ENCODE data around the gene TMEM255B.

TMEM255B gene

GRCh38 chr13:113739527-113740285 lies 19.3 kb upstream of the TMEM255B start:
- no peak overlapping the region for H3K27ac ChIP-seq
- no peak for TF ChIP-seq Cebpa-rat (IDR thresholded peaks at IDR 0.05)
- peaks cover 15 to 95% (median 41%) of the 10 kb centered on the region in 11 experiments; a peak in 21 of 22 replicates for H3K27me3 ChIP-seq
- no peak overlapping the region for H3K9ac ChIP-seq
- peak overlapping the region; percentile 7 to 97 (median 88); a peak in 19 of 22 replicates for H3K4me2 ChIP-seq
- peaks cover 71 to 87% (median 81%) of the 10 kb centered on the region in 10 experiments for H3K4me1 ChIP-seq
- no peak overlapping the region for H3K4me3 ChIP-seq
- no peaks in the 10 kb centered on the region for H3K36me3 ChIP-seq
- H3K9me3 ChIP-seq (replicated peaks in 1 of 11): no peaks in the 10 kb centered on the region
- peaks cover 0 to 70% (median 32%) of the 10 kb centered on the region in 11 experiments; a peak in 18 of 22 replicates for H4K20me1 ChIP-seq

GRCh38 chr13:113740286-113740556 lies 18.8 kb upstream of the TMEM255B start:
- Histone ChIP-seq H3K36me3 (no peaks in the 10 kb centered on the region), H3K4me1 (peaks cover 65 to 87% (median 78%) of the 10 kb centered on the region in 10 experiments), H4K20me1 (peaks cover 0 to 67% (median 32%) of the 10 kb centered on the region in 11 experiments; a peak in 18 of 22 replicates), H3K27me3 (peaks cover 15 to 92% (median 41%) of the 10 kb centered on the region in 11 experiments; a peak in 21 of 22 replicates), H3K9ac (no peak overlapping the region), H3K4me3 (no peak overlapping the region), H3K4me2 (peak overlapping the region; percentile 7 to 97 (median 88); a peak in 19 of 22 replicates), H3K27ac (no peak overlapping the region), H3K9me3 (replicated peaks in 1 of 11) (no peaks in the 10 kb centered on the region)
- no peak for TF ChIP-seq Cebpa-rat (IDR thresholded peaks at IDR 0.05)

GRCh38 chr13:113740661-113741060 lies 18.4 kb upstream of the TMEM255B start:
- H3K9me3 ChIP-seq (replicated peaks in 1 of 11): no peaks in the 10 kb centered on the region
- TF ChIP-seq Cebpa-rat (IDR thresholded peaks at IDR 0.05): no peak
- no peak overlapping the region for H3K27ac ChIP-seq
- no peak overlapping the region for H3K4me3 ChIP-seq
- H3K4me2 ChIP-seq: peak overlapping the region; percentile 66 to 97 (median 89)
- peaks cover 15 to 87% (median 41%) of the 10 kb centered on the region in 11 experiments; a peak in 21 of 22 replicates for H3K27me3 ChIP-seq
- H3K36me3 ChIP-seq: no peaks in the 10 kb centered on the region
- H3K9ac ChIP-seq: no peak overlapping the region
- H4K20me1 ChIP-seq: peaks cover 0 to 67% (median 32%) of the 10 kb centered on the region in 11 experiments; a peak in 18 of 22 replicates
- H3K4me1 ChIP-seq: peaks cover 62 to 83% (median 74%) of the 10 kb centered on the region in 10 experiments

GRCh38 chr13:113741191-113741668 lies 17.8 kb upstream of the TMEM255B start:
- Histone ChIP-seq H3K4me3 (peak overlapping the region in 2 of 10 experiments; percentile 8 to 21; a peak in 1 of 20 replicates), H3K4me2 (peak overlapping the region; percentile 66 to 97 (median 89)), H3K27me3 (peaks cover 15 to 86% (median 41%) of the 10 kb centered on the region in 11 experiments; a peak in 21 of 22 replicates), H3K27ac (no peak overlapping the region), H3K4me1 (peaks cover 56 to 77% (median 68%) of the 10 kb centered on the region in 10 experiments), H3K9ac (no peak overlapping the region; a peak in 1 of 22 replicates), H3K9me3 (replicated peaks in 1 of 11) (no peaks in the 10 kb centered on the region), H3K36me3 (no peaks in the 10 kb centered on the region), H4K20me1 (peaks cover 0 to 66% (median 32%) of the 10 kb centered on the region in 11 experiments; a peak in 18 of 22 replicates)
- no peak for TF ChIP-seq Cebpa-rat (IDR thresholded peaks at IDR 0.05)

- Histone ChIP-seq H3K4me2 (peak overlapping the region; percentile 66 to 97 (median 89)), H3K9ac (peak overlapping the region in 5 of 11 experiments; percentile 11 to 41 (median 37); a peak in 6 of 22 replicates), H4K20me1 (peaks cover 0 to 64% (median 32%) of the 10 kb centered on the region in 11 experiments; a peak in 18 of 22 replicates), H3K4me1 (peaks cover 48 to 69% (median 60%) of the 10 kb centered on the region in 10 experiments), H3K36me3 (no peaks in the 10 kb centered on the region), H3K27ac (peak overlapping the region in 1 of 11 experiments; percentile 23; a peak in 1 of 22 replicates), H3K9me3 (replicated peaks in 1 of 11) (no peaks in the 10 kb centered on the region), H3K27me3 (peaks cover 15 to 81% (median 41%) of the 10 kb centered on the region in 11 experiments; a peak in 21 of 22 replicates), H3K4me3 (peak overlapping the region in 5 of 10 experiments; percentile 2 to 25 (median 8); a peak in 3 of 20 replicates)
- no peak for TF ChIP-seq Cebpa-rat (IDR thresholded peaks at IDR 0.05)
These were observed 17.0 kb upstream of the TMEM255B start for GRCh38 chr13:113742000-113742441.

GRCh38 chr13:113742445-113743120 lies 16.4 kb upstream of the TMEM255B start:
- H3K9me3 ChIP-seq (replicated peaks in 1 of 11): no peaks in the 10 kb centered on the region
- H3K9ac ChIP-seq: peak overlapping the region in 5 of 11 experiments; percentile 11 to 41 (median 37); a peak in 6 of 22 replicates
- H3K27ac ChIP-seq: peak overlapping the region in 1 of 11 experiments; percentile 23; a peak in 1 of 22 replicates
- H3K4me3 ChIP-seq: peak overlapping the region in 5 of 10 experiments; percentile 2 to 25 (median 8); a peak in 4 of 20 replicates
- H3K36me3 ChIP-seq: no peaks in the 10 kb centered on the region
- peaks cover 48 to 65% (median 57%) of the 10 kb centered on the region in 10 experiments for H3K4me1 ChIP-seq
- H3K4me2 ChIP-seq: peak overlapping the region; percentile 66 to 97 (median 89)
- peaks cover 15 to 80% (median 41%) of the 10 kb centered on the region in 11 experiments; a peak in 21 of 22 replicates for H3K27me3 ChIP-seq
- no peak for TF ChIP-seq Cebpa-rat (IDR thresholded peaks at IDR 0.05)
- H4K20me1 ChIP-seq: peaks cover 0 to 70% (median 32%) of the 10 kb centered on the region in 11 experiments; a peak in 18 of 22 replicates

GRCh38 chr13:113743366-113744195 lies 15.4 kb upstream of the TMEM255B start:
- H3K27me3 ChIP-seq: peaks cover 15 to 73% (median 36%) of the 10 kb centered on the region in 11 experiments; a peak in 21 of 22 replicates
- no peak overlapping the region for H3K27ac ChIP-seq
- no peaks in the 10 kb centered on the region for H3K9me3 ChIP-seq (replicated peaks in 1 of 11)
- TF ChIP-seq Cebpa-rat (IDR thresholded peaks at IDR 0.05): no peak
- H3K36me3 ChIP-seq: no peaks in the 10 kb centered on the region
- no peak overlapping the region; a peak in 1 of 22 replicates for H3K9ac ChIP-seq
- H3K4me1 ChIP-seq: peaks cover 48 to 71% (median 56%) of the 10 kb centered on the region in 10 experiments
- H3K4me2 ChIP-seq: peak overlapping the region; percentile 66 to 97 (median 89); a peak in 21 of 22 replicates
- H4K20me1 ChIP-seq: peaks cover 0 to 74% (median 32%) of the 10 kb centered on the region in 11 experiments; a peak in 18 of 22 replicates
- no peak overlapping the region for H3K4me3 ChIP-seq

Measured in BLaER1 treated with 17β-estradiol and CSF1 and Interleukin-3, amounts not matched to agents 10 nM and 100 nM (cell line).